Suprapubic skin (tissue), 3 donors: ENCODE results near the gene TTC27.

ENCODE experiments used
- EP300 ChIP-seq: sonication (generic); formaldehyde crosslinking; IDR thresholded peaks from one replicate; pipeline ENCODE4 v1.6.1; 2017; ENCODE audit warnings: antibody characterized with exemption
- POLR2A ChIP-seq, 2 donors: fragments of 450-650 bp; IDR thresholded peaks; one replicate each; pipeline ENCODE4 v1.6.1; 2017; ENCODE audit warnings: antibody characterized with exemption in 2 of 2, mild to moderate bottlenecking in 2 of 2, moderate library complexity in 2 of 2
- TF ChIP-seq, protein P1 (sequence below), 2 donors: fragments of 200-600 bp in 1 of 2; fragments of 450-650 bp in 1 of 2; sonication (generic) in 1 of 2; IDR thresholded peaks; one replicate each; pipeline ENCODE4 v1.5.1; 2016 to 2019; ENCODE audit warnings: antibody characterized with exemption in 2 of 2, mild to moderate bottlenecking in 1 of 2, moderate library complexity in 1 of 2

GRCh38 chr2:32801741-32802140 lies 173.9 kb downstream of the TTC27 start:
- TF ChIP-seq, protein P1, sequence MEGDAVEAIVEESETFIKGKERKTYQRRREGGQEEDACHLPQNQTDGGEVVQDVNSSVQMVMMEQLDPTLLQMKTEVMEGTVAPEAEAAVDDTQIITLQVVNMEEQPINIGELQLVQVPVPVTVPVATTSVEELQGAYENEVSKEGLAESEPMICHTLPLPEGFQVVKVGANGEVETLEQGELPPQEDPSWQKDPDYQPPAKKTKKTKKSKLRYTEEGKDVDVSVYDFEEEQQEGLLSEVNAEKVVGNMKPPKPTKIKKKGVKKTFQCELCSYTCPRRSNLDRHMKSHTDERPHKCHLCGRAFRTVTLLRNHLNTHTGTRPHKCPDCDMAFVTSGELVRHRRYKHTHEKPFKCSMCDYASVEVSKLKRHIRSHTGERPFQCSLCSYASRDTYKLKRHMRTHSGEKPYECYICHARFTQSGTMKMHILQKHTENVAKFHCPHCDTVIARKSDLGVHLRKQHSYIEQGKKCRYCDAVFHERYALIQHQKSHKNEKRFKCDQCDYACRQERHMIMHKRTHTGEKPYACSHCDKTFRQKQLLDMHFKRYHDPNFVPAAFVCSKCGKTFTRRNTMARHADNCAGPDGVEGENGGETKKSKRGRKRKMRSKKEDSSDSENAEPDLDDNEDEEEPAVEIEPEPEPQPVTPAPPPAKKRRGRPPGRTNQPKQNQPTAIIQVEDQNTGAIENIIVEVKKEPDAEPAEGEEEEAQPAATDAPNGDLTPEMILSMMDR (IDR thresholded peaks at IDR 0.05): no peak
- TF ChIP-seq POLR2A (IDR thresholded peaks at IDR 0.05): no peak
- TF ChIP-seq EP300: no peak
